H1 (cell line): ENCODE data around the gene SMIM15. TPM values are rescaled to one million over a fixed set of nuclear protein-coding genes. Genes with fewer than 3 reads are reported as not detected.

Source experiments
- CTCF ChIA-PET: fragments of 300-600 bp; sonication (Branson Sonifier 250); formaldehyde crosslinking; loops from one replicate; lab custom pipeline; 2021; ENCODE audit not compliant: partially characterized antibody; lab: Charles Lee
- POLR2A ChIA-PET: fragments of 300-600 bp; sonication (Branson Sonifier 250); formaldehyde crosslinking; loops from one replicate; lab custom pipeline; 2021; ENCODE audit warnings: inconsistent platforms; ENCODE audit not compliant: partially characterized antibody; lab: Charles Lee
- DNase-seq, 2 experiments: peaks; one replicate each; pipeline versions ENCODE4 v3.0.0 to v3.0.0-alpha.2; 2010 to 2022; ENCODE audit warnings: low spot score in 2 of 2, low read depth in 1 of 2, mixed read lengths in 1 of 2
- FAIRE-seq: peaks from 2 replicates; lab custom pipeline; 2011; peaks lifted over from hg19 to GRCh38; lab: Jason Lieb, UNC
- H2AFZ ChIP-seq: 2 replicates; pipeline ENCODE4 v1.8.1; 2012; ENCODE audit warnings: low read length, inconsistent platforms
- H2AK5ac ChIP-seq: 2 replicates; pipeline ENCODE4 v1.6.1; 2013; ENCODE audit warnings: low read depth, low read length
- H2BK120ac ChIP-seq: replicated peaks from 2 replicates; pipeline ENCODE3; 2013; ENCODE audit warnings: low read depth, low read length, inconsistent platforms
- H2BK12ac ChIP-seq: 2 replicates; pipeline ENCODE4 v1.6.1; 2013; ENCODE audit warnings: low read depth, low read length
- H2BK15ac ChIP-seq: 2 replicates; pipeline ENCODE4 v1.6.1; 2013; ENCODE audit warnings: low read length
- H2BK20ac ChIP-seq: 2 replicates; pipeline ENCODE4 v1.6.1; 2013; ENCODE audit warnings: low read length
- H2BK5ac ChIP-seq: 2 replicates; pipeline ENCODE4 v1.6.1; 2013; ENCODE audit warnings: low read depth, low read length
- H3K14ac ChIP-seq: 2 replicates; pipeline ENCODE4 v1.6.1; 2013; ENCODE audit warnings: inconsistent platforms; ENCODE audit not compliant: insufficient read length
- H3K18ac ChIP-seq: 2 replicates; pipeline ENCODE4 v1.6.1; 2013; ENCODE audit warnings: low read length; ENCODE audit errors: extremely low read depth
- H3K23ac ChIP-seq: 2 replicates; pipeline ENCODE4 v1.6.1; 2013; ENCODE audit warnings: inconsistent platforms; ENCODE audit not compliant: insufficient read length
- H3K23me2 ChIP-seq: 2 replicates; pipeline ENCODE4 v1.6.1; 2013; ENCODE audit warnings: low read depth, low read length
- H3K27ac ChIP-seq: 2 replicates; pipeline ENCODE4 v1.6.1; 2011; ENCODE audit warnings: low read depth, low read length, inconsistent platforms
- H3K27me3 ChIP-seq, 4 experiments: replicated peaks in 1 of 4; 1 replicate in 1 of 4; 2 replicates in 3 of 4; pipeline versions ENCODE4 v1.6.1 to v1.8.1; 2011 to 2013; ENCODE audit warnings: low read length in 3 of 4, mild to moderate bottlenecking in 3 of 4, inconsistent platforms in 2 of 4, mixed read lengths in 2 of 4, moderate library complexity in 1 of 4; ENCODE audit not compliant: control insufficient read depth in 3 of 4, insufficient read depth in 3 of 4; ENCODE audit errors: extremely low read depth in 1 of 4
- H3K36me3 ChIP-seq, 4 experiments: 2 replicates each; pipeline versions ENCODE4 v1.6.1 to v1.8.1; 2011 to 2013; ENCODE audit warnings: mild to moderate bottlenecking in 4 of 4, low read length in 3 of 4, moderate library complexity in 2 of 4, control low read depth in 1 of 4, inconsistent platforms in 1 of 4; ENCODE audit not compliant: insufficient read depth in 4 of 4, control insufficient read depth in 2 of 4
- H3K4ac ChIP-seq: replicated peaks from 2 replicates; pipeline ENCODE3; 2013; ENCODE audit warnings: low read length, low read depth, mixed read lengths, inconsistent platforms; ENCODE audit not compliant: insufficient read length
- H3K4me1 ChIP-seq, 4 experiments: replicated peaks in 1 of 4; 1 replicate in 1 of 4; 2 replicates in 3 of 4; pipeline versions ENCODE4 v1.6.1 to v1.8.1; 2011 to 2013; ENCODE audit warnings: low read length in 3 of 4, inconsistent platforms in 2 of 4, mixed read lengths in 1 of 4; ENCODE audit not compliant: insufficient read depth in 4 of 4, control insufficient read depth in 3 of 4
- H3K4me2 ChIP-seq, 2 experiments: 2 replicates each; pipeline versions ENCODE4 v1.6.1 to v1.8.1; 2011 to 2013; ENCODE audit warnings: low read depth in 2 of 2, low read length in 2 of 2, control low read depth in 1 of 2, inconsistent platforms in 1 of 2, mild to moderate bottlenecking in 1 of 2; ENCODE audit not compliant: insufficient read depth in 1 of 2
- H3K4me3 ChIP-seq, 4 experiments: fragments of 200-600, 300-600 bp in 1 of 4; sonication (generic), shearing (Covaris generic), sonication (Bioruptor Twin) in 1 of 4; 2 replicates each; pipeline versions ENCODE4 v1.5.1 to v1.8.1; 2011 to 2016; ENCODE audit warnings: low read length in 4 of 4, low read depth in 3 of 4, control low read depth in 2 of 4, inconsistent platforms in 2 of 4, mild to moderate bottlenecking in 2 of 4, mixed read lengths in 1 of 4, moderate library complexity in 1 of 4; ENCODE audit not compliant: insufficient read depth in 2 of 4; ENCODE audit errors: extremely low read depth in 1 of 4
- H3K56ac ChIP-seq: replicated peaks from 2 replicates; pipeline ENCODE3; 2013; ENCODE audit warnings: low read depth, mild to moderate bottlenecking, mixed read lengths, low read length, inconsistent platforms; ENCODE audit not compliant: insufficient read length
- H3K79me1 ChIP-seq: 2 replicates; pipeline ENCODE4 v1.6.1; 2013; ENCODE audit warnings: low read depth, low read length, control low read depth
- H3K79me2 ChIP-seq, 2 experiments: 2 replicates each; pipeline versions ENCODE4 v1.6.1 to v1.8.1; 2012 to 2013; ENCODE audit warnings: low read length in 2 of 2, mild to moderate bottlenecking in 2 of 2, inconsistent platforms in 1 of 2; ENCODE audit not compliant: insufficient read depth in 2 of 2, control insufficient read depth in 1 of 2
- H3K9ac ChIP-seq, 4 experiments: replicated peaks in 1 of 4; 1 replicate in 1 of 4; 2 replicates in 3 of 4; pipeline versions ENCODE4 v1.6.1 to v1.8.1; 2011 to 2013; ENCODE audit warnings: low read depth in 3 of 4, low read length in 3 of 4, control low read depth in 2 of 4, mild to moderate bottlenecking in 2 of 4, moderate library complexity in 2 of 4, inconsistent platforms in 1 of 4; ENCODE audit errors: extremely low read depth in 1 of 4
- H3K9me3 ChIP-seq, 2 experiments: 2 replicates each; pipeline versions ENCODE4 v1.6.1 to v1.8.1; 2012 to 2013; ENCODE audit warnings: mild to moderate bottlenecking in 2 of 2, moderate library complexity in 2 of 2, control low read depth in 1 of 2, inconsistent platforms in 1 of 2, low read depth in 1 of 2, low read length in 1 of 2, mixed read lengths in 1 of 2; ENCODE audit not compliant: insufficient read depth in 2 of 2
- H4K20me1 ChIP-seq, 2 experiments: replicated peaks in 1 of 2; 2 replicates each; pipeline versions ENCODE3 to v1.8.1; 2011 to 2013; ENCODE audit warnings: inconsistent platforms in 2 of 2, low read length in 2 of 2, mild to moderate bottlenecking in 1 of 2; ENCODE audit not compliant: insufficient read depth in 2 of 2, control insufficient read depth in 1 of 2
- H4K5ac ChIP-seq: 2 replicates; pipeline ENCODE4 v1.6.1; 2013; ENCODE audit warnings: low read length, low read depth, mixed read lengths, inconsistent platforms; ENCODE audit not compliant: insufficient read length
- H4K8ac ChIP-seq: 2 replicates; pipeline ENCODE4 v1.8.0; 2013; ENCODE audit warnings: mild to moderate bottlenecking, moderate library complexity, low read length, inconsistent platforms; ENCODE audit not compliant: insufficient read depth; ENCODE audit errors: extremely low read depth
- H4K91ac ChIP-seq: replicated peaks from 2 replicates; pipeline ENCODE3; 2013; ENCODE audit warnings: low read length, mixed read lengths, inconsistent platforms; ENCODE audit not compliant: insufficient read length
- CHD1 ChIP-seq: IDR thresholded peaks from 2 replicates; pipeline ENCODE4 v1.6.1; 2012; ENCODE audit warnings: low read depth, low read length, improper control_type of control experiment
- USF2 ChIP-seq: IDR thresholded peaks from 2 replicates; pipeline ENCODE4 v1.6.1; 2011; ENCODE audit warnings: low read length, improper control_type of control experiment
- WGBS, 2 experiments: shearing (Covaris generic) in 1 of 2; methylation state at CpG; one replicate each; pipeline versions ENCODE4 v1.1.6 to v1.1.7; 2013 to 2015; ENCODE audit warnings: low lambda C conversion rate in 2 of 2, mixed read lengths in 2 of 2, inconsistent platforms in 1 of 2, low coverage in 1 of 2, missing lambda C conversion rate in 1 of 2; ENCODE audit not compliant: insufficient replicate concordance in 2 of 2, insufficient coverage in 1 of 2, insufficient read length in 1 of 2; ENCODE audit errors: extremely low coverage in 1 of 2, missing lambda C conversion rate in 1 of 2; 5-methylcytosine and 5-hydroxymethylcytosine counted together
- polyA plus RNA-seq, 7 experiments: library from polyadenylated mRNA; depleted of rRNA in 3 of 7; stranded (reverse) in 5 of 7; unstranded in 2 of 7; fragments of >200 nt in 5 of 7; fragments of 200-250 nt in 2 of 7; gene quantifications; 1 replicate in 5 of 7; 2 replicates in 1 of 7; 4 replicates in 1 of 7; pipeline versions ENCODE4 v1.2.1 to v1.2.3, GENCODE V29; 2011 to 2013; ENCODE audit warnings: missing spikeins in 2 of 7, mixed read lengths in 2 of 7
- total RNA-seq: library from RNA; stranded (reverse); fragmentation: NEBNext Ultra II Directional; extraction: Animal tissue kit (Norgen Biotek cat#: 25700); gene quantifications from 2 replicates; pipeline ENCODE4 v1.2.1, GENCODE V29; 2021

SMIM15 gene
- total and polyA plus RNA-seq, 2 of the 8 experiments (the other 6 are each of a cell fraction or from before 2014, with no cell fraction given): 17.6 to 53.1 TPM

DNA sequence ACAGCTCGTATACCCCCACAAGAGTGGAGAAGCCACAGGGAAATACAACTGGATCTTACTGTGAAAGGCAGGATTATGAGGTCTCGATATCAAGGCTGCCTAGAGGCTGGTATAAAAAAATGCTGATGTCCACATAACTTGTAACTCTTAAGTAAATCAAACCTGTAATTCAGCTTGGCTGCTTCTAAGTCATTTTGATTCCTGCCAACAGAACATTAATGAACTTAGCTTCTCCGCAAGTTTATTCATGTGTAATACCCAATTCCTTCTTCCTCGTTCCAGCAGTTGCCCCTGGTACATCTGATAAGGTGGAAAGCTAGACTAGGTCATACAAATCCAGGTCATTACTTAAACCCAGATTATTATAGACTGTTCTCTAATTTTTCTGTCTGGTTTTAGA is 16.4 kb upstream of the SMIM15 start:
- Histone ChIP-seq H3K23me2 (no peaks in the 10 kb centered on the region), H2BK15ac (no peak overlapping the region), H2AFZ (no peak overlapping the region), H4K91ac (no peak overlapping the region), H3K4me2 (no peak overlapping the region), H2BK5ac (no peak overlapping the region), H3K79me1 (no peaks in the 10 kb centered on the region), H2BK12ac (no peak overlapping the region), H2AK5ac (no peak overlapping the region), H3K23ac (no peak overlapping the region), H4K20me1 (no peaks in the 10 kb centered on the region), H3K27me3 (no peaks in the 10 kb centered on the region), H3K9ac (no peak overlapping the region), H3K4ac (no peak overlapping the region), H3K79me2 (no peaks in the 10 kb centered on the region), H2BK120ac (no peak overlapping the region), H3K56ac (no peak overlapping the region), H2BK20ac (no peak overlapping the region), H4K8ac (no peak overlapping the region), H3K18ac (no peak overlapping the region), H3K4me1 (no peaks in the 10 kb centered on the region), H3K36me3 (no peaks in the 10 kb centered on the region), H3K4me3 (no peak overlapping the region), H4K5ac (no peak overlapping the region), H3K9me3 (no peaks in the 10 kb centered on the region), H3K27ac (no peak overlapping the region), H3K14ac (no peak overlapping the region)
- POLR2A ChIA-PET: no interaction called here
- TF ChIP-seq USF2 (no peak), CHD1 (no peak)
- DNase-seq: no peak
- no peak for FAIRE-seq
- 94% methylated on average over 4 of the region's 4 CpGs; no CpG with 5 or more reads in 1 of the 2 experiments for WGBS, 2 experiments
- CTCF ChIA-PET: interaction anchor here (0.6 to 1.6 kb wide), 4 partner anchors 9 to 650 kb away, joined by 3 to 4 read pairs (median 4); no protein-coding TSS in a partner anchor
